ENCODE results near the gene CCR3. TPM values are rescaled to one million over a fixed set of nuclear protein-coding genes. Genes with fewer than 3 reads are reported as not detected.
A peak's percentile ranks its signal among the peaks of the same experiment; 100 is the strongest.

CCR3 gene
- 0.33 TPM for total RNA-seq
- polyA plus RNA-seq = 0.27 TPM
- long read RNA-seq, donor 1 = 0 reads
- long read RNA-seq, donor 2 = 0 reads
- long read RNA-seq, donor 3 = 0 reads
- long read RNA-seq, donor 4 = 0 reads
- long read RNA-seq, donor 5 = 0 reads
- long read RNA-seq, donor 6 = 0 reads
- long read RNA-seq, donor 7 = 0 reads
- long read RNA-seq, donor 8 = 0 reads
- long read RNA-seq, donor 9 = 0 reads
- long read RNA-seq, donor 10 = 0 reads

DNA sequence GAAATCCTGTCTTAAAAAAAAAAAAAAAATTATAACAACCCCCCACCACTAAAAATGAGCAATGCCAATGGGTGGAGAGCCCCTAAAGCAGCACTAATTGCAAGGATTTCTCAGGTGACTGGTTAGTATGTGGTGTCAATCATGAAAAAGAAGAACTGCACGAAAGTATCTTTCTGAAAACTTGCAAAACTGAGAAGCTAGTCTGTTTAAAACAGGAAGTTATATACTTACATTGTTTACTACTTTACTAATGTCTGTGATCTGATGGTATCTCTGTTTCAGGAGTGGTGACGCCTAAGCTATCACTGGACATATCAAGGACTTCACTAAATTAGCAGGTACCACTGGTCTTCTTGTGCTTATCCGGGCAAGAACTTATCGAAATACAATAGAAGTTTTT lies at the start of gene CCR3:
TSS of gene CCR3 (plus strand) at position 341 of the 400 bp plus-strand sequence. CDS start 22,699 bp downstream, outside the sequence.
- Histone ChIP-seq H3K27ac (ENCODE audit: low read depth in 1 of 2, low read length in 1 of 2) (no peak within 1 kb of the TSS), H3K36me3 (ENCODE audit: control insufficient read depth in 2 of 2, insufficient read depth in 2 of 2, low read length in 1 of 2) (no peaks in the 10 kb centered on the region), H3K27me3 (ENCODE audit: control insufficient read depth in 2 of 2, insufficient read depth in 1 of 2, low read length in 1 of 2) (no peaks in the 10 kb centered on the region), H3K4me3 (ENCODE audit: low read length in 2 of 2) (no peak within 1 kb of the TSS), H3K4me1 (ENCODE audit: control insufficient read depth in 2 of 2, insufficient read depth in 2 of 2, low read length in 2 of 2) (peaks cover 0 to 13% of the 10 kb centered on the region in 2 donors), H3K9me3 (ENCODE audit: control insufficient read depth in 2 of 2, insufficient read depth in 1 of 2, low read length in 1 of 2) (no peaks in the 10 kb centered on the region)
- WGBS = 72% methylated on average over 4 of the region's 4 CpGs
- DNase-seq (ENCODE audit: low read depth in 6 of 9, low spot score in 9 of 9) = peak in 2 of 9 donors; percentile 2 to 22

DNA sequence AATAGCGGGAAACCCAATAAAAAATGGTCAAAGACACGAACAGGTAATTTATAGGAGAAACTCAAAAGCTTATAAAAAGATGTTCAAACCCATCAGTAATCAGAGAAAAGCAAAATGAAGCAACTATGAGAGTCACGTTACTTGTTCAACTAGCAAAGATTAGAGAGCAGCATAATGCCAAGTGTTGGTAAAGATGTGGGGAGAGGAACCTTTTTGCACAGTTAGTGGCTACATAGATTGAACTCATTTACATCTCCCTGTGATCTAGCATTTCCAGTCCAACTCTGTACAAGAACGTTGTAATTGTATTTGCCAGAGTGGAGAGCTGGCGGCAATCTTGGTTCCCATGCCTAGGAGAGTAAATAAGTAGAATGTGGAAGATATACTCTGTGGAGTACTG lies 49.3 kb upstream of the CCR3 start:
- WGBS = 87% methylated on average over 5 of the region's 5 CpGs
- Histone ChIP-seq H3K9me3 (ENCODE audit: control insufficient read depth in 2 of 2, insufficient read depth in 1 of 2, low read length in 1 of 2) (peaks cover 1 to 4% of the 10 kb centered on the region in 2 donors), H3K27me3 (ENCODE audit: control insufficient read depth in 2 of 2, insufficient read depth in 1 of 2, low read length in 1 of 2) (no peaks in the 10 kb centered on the region), H3K4me3 (ENCODE audit: low read length in 2 of 2) (no peak overlapping the region), H3K4me1 (ENCODE audit: control insufficient read depth in 2 of 2, insufficient read depth in 2 of 2, low read length in 2 of 2) (no peaks in the 10 kb centered on the region), H3K36me3 (ENCODE audit: control insufficient read depth in 2 of 2, insufficient read depth in 2 of 2, low read length in 1 of 2) (no peaks in the 10 kb centered on the region), H3K27ac (ENCODE audit: low read depth in 1 of 2, low read length in 1 of 2) (no peak overlapping the region)
- no peak for DNase-seq (ENCODE audit: low read depth in 6 of 9, low spot score in 9 of 9)

DNA sequence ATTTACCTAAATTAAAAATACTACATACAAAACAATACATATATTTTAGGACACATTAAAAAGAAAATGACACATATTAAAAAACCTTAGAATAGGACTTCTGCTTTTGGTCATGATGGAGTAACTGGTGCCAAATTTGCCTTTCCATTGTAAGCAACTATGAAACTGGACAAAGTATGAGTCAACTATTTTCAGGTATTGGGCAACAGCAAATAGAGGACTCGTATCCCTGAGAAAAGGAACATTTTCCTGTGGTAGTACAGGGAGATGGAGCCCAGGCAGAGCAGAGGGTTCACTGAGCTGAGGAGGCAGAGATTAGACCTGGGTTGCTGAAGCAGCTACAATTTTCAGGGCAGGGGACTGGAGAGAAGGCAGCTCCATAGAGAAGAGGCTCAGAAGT lies 48.8 kb upstream of the CCR3 start:
- WGBS = 95% methylated on average over 1 of the region's 1 CpG
- H3K27ac ChIP-seq (ENCODE audit: low read depth in 1 of 2, low read length in 1 of 2) = no peak overlapping the region

DNA sequence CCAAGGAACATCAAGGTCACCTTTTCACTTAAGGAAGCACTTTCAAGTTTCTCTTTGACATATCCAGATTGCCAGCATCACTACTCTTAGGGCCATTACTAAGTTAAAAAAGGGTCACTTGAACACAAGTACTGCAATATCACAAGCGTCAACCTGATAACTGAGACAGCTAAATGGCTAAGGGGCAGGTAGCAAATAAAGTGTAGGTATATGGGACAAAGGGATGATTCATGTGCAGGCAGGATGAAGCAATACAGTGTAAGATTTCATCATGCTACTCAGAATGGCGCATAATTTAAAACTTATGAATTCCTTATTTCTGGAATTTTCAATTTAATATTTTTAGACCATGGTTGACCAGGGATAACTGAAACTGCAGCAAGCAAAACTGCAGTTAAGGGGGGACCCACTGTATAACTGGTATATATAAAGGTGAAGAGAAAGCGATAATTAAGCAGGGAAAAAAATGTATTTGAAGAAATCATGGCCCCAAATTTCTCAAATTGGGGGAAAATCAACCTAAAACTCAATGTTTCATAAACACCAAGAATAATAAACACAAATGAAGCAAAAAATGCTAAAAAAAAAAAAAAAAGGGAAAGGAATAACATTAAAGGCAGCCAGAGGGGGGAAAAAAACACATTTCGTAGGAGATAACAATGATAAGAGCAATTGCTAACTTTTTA lies 47.2 kb upstream of the CCR3 start:
- 98% methylated on average over 4 of the region's 4 CpGs for WGBS
- H3K27ac ChIP-seq (ENCODE audit: low read depth in 1 of 2, low read length in 1 of 2) = no peak overlapping the region
- no peak overlapping the region for H3K4me3 ChIP-seq (ENCODE audit: low read length in 2 of 2)
- no peak for DNase-seq (ENCODE audit: low read depth in 6 of 9, low spot score in 9 of 9)
- H3K9me3 ChIP-seq (ENCODE audit: control insufficient read depth in 2 of 2, insufficient read depth in 1 of 2, low read length in 1 of 2) = peaks cover 1 to 4% of the 10 kb centered on the region in 2 donors
- H3K27me3 ChIP-seq (ENCODE audit: control insufficient read depth in 2 of 2, insufficient read depth in 1 of 2, low read length in 1 of 2) = no peaks in the 10 kb centered on the region
- H3K36me3 ChIP-seq (ENCODE audit: control insufficient read depth in 2 of 2, insufficient read depth in 2 of 2, low read length in 1 of 2) = no peaks in the 10 kb centered on the region
- no peaks in the 10 kb centered on the region for H3K4me1 ChIP-seq (ENCODE audit: control insufficient read depth in 2 of 2, insufficient read depth in 2 of 2, low read length in 2 of 2)

More for the DNA sequence above, 48.8 kb upstream of the CCR3 start:
- Histone ChIP-seq H3K4me1 (ENCODE audit: control insufficient read depth in 2 of 2, insufficient read depth in 2 of 2, low read length in 2 of 2) (no peaks in the 10 kb centered on the region), H3K27me3 (ENCODE audit: control insufficient read depth in 2 of 2, insufficient read depth in 1 of 2, low read length in 1 of 2) (no peaks in the 10 kb centered on the region), H3K4me3 (ENCODE audit: low read length in 2 of 2) (no peak overlapping the region), H3K9me3 (ENCODE audit: control insufficient read depth in 2 of 2, insufficient read depth in 1 of 2, low read length in 1 of 2) (peaks cover 1 to 4% of the 10 kb centered on the region in 2 donors), H3K36me3 (ENCODE audit: control insufficient read depth in 2 of 2, insufficient read depth in 2 of 2, low read length in 1 of 2) (no peaks in the 10 kb centered on the region)
- DNase-seq (ENCODE audit: low read depth in 6 of 9, low spot score in 9 of 9) = no peak

DNA sequence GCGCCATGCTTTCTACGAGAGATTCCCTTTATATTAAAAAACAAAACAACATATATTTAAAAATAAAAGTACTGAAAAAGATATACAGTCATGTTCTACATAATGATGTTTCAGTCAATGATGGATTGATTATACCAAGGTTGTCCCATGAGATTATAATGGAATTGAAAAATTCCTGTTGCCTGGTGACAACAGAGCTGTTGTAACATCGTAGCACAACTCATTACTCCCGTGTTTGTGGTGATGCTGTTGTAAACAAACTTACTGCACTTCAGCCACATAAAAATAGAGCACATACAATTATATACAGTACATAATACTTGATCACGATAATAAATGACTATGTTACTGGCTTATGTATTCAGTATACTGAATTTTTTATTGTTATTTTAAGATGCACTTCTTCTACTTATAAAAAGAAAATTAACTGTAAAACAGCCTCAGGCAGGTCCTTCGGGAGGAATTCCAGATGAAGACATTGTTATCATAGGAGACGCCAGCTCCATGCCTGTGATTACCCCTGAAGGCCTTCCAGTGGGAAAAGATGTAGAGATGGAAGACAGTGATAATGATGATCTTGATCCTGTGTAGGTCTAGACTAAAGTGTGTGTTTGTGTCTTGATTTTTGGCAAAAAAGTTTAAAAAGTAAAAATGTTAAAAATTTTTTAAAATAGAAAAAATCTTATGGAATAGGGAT lies 45.9 kb upstream of the CCR3 start:
- H3K9me3 ChIP-seq (ENCODE audit: control insufficient read depth in 2 of 2, insufficient read depth in 1 of 2, low read length in 1 of 2) = peaks cover 1 to 4% of the 10 kb centered on the region in 2 donors
- 98% methylated on average over 7 of the region's 7 CpGs for WGBS
- H3K27ac ChIP-seq (ENCODE audit: low read depth in 1 of 2, low read length in 1 of 2) = no peak overlapping the region
- H3K4me1 ChIP-seq (ENCODE audit: control insufficient read depth in 2 of 2, insufficient read depth in 2 of 2, low read length in 2 of 2) = no peaks in the 10 kb centered on the region
- H3K4me3 ChIP-seq (ENCODE audit: low read length in 2 of 2) = no peak overlapping the region
- H3K36me3 ChIP-seq (ENCODE audit: control insufficient read depth in 2 of 2, insufficient read depth in 2 of 2, low read length in 1 of 2) = no peaks in the 10 kb centered on the region
- no peak for DNase-seq (ENCODE audit: low read depth in 6 of 9, low spot score in 9 of 9)
- no peaks in the 10 kb centered on the region for H3K27me3 ChIP-seq (ENCODE audit: control insufficient read depth in 2 of 2, insufficient read depth in 1 of 2, low read length in 1 of 2)

DNA sequence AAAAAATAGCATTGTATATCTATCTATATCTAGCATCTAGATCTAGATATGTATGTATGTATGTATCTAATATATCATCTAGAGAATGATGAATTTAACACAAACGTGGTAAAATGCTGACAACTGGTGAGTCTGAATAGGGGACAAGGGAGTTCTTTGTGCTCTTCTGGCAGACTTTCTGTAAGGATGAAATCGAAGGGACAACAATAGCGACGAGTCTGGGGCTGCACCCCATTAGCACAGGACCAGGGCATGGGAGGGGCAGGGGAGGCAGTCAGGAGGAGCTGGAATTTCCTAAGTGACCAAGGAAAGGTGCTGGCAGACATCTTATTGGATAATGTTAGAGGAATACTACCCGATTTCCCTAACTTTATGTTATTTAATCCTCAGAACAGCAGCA lies 42.0 kb upstream of the CCR3 start:
- Histone ChIP-seq H3K4me1 (ENCODE audit: control insufficient read depth in 2 of 2, insufficient read depth in 2 of 2, low read length in 2 of 2) (peaks cover 0 to 5% of the 10 kb centered on the region in 2 donors), H3K27ac (ENCODE audit: low read depth in 1 of 2, low read length in 1 of 2) (no peak overlapping the region), H3K9me3 (ENCODE audit: control insufficient read depth in 2 of 2, insufficient read depth in 1 of 2, low read length in 1 of 2) (peaks cover 0 to 6% of the 10 kb centered on the region in 2 donors), H3K36me3 (ENCODE audit: control insufficient read depth in 2 of 2, insufficient read depth in 2 of 2, low read length in 1 of 2) (no peaks in the 10 kb centered on the region), H3K27me3 (ENCODE audit: control insufficient read depth in 2 of 2, insufficient read depth in 1 of 2, low read length in 1 of 2) (no peaks in the 10 kb centered on the region), H3K4me3 (ENCODE audit: low read length in 2 of 2) (no peak overlapping the region)
- WGBS = 94% methylated on average over 5 of the region's 5 CpGs
- DNase-seq (ENCODE audit: low read depth in 6 of 9, low spot score in 9 of 9) = no peak

DNA sequence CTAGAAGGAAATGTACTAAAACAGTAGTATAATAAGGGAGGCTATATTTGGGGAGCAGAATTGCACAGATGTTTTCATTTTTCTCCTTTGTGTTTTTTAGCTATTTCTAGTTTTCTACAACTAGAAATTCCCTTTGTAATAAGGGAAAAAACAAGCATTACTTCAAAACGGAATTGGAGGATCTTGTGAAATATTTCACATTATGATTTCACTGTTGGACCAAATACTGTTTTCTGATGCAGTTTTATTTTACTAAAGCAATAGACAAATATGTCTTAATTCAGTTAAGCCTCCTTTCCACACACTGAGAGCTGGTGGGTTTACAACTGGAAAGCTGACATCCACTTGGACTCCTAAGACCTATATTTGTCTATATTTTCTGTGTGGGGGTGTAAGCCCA lies 41.5 kb upstream of the CCR3 start:
- no peak for DNase-seq (ENCODE audit: low read depth in 6 of 9, low spot score in 9 of 9)
- Histone ChIP-seq H3K9me3 (ENCODE audit: control insufficient read depth in 2 of 2, insufficient read depth in 1 of 2, low read length in 1 of 2) (peaks cover 0 to 6% of the 10 kb centered on the region in 2 donors), H3K4me1 (ENCODE audit: control insufficient read depth in 2 of 2, insufficient read depth in 2 of 2, low read length in 2 of 2) (peaks cover 0 to 11% of the 10 kb centered on the region in 2 donors), H3K27ac (ENCODE audit: low read depth in 1 of 2, low read length in 1 of 2) (no peak overlapping the region), H3K36me3 (ENCODE audit: control insufficient read depth in 2 of 2, insufficient read depth in 2 of 2, low read length in 1 of 2) (no peaks in the 10 kb centered on the region), H3K27me3 (ENCODE audit: control insufficient read depth in 2 of 2, insufficient read depth in 1 of 2, low read length in 1 of 2) (no peaks in the 10 kb centered on the region), H3K4me3 (ENCODE audit: low read length in 2 of 2) (no peak overlapping the region)
- WGBS = 96% methylated on average over 1 of the region's 1 CpG

DNA sequence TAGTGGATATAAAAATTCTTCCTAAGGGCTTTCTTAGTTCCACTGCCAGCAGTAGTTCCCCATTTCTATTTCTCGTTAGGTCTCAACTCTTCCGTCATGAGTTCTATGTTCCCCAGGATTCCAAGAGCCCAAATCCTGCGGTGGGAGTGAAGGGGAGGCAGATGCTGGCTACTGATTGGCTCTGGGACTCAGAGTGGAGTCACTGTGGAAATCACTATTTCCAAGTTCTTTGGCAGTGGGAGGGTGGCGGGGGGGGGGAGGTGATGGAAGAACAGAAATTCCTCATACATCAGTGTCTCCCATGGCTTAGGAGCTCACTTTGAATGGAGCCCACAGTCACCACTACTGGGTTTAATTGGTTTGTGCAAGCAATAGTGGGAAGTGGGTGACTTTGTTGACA lies 39.7 kb upstream of the CCR3 start:
- Histone ChIP-seq H3K27ac (ENCODE audit: low read depth in 1 of 2, low read length in 1 of 2) (no peak overlapping the region), H3K4me1 (ENCODE audit: control insufficient read depth in 2 of 2, insufficient read depth in 2 of 2, low read length in 2 of 2) (peaks cover 0 to 26% of the 10 kb centered on the region in 2 donors), H3K27me3 (ENCODE audit: control insufficient read depth in 2 of 2, insufficient read depth in 1 of 2, low read length in 1 of 2) (no peaks in the 10 kb centered on the region), H3K36me3 (ENCODE audit: control insufficient read depth in 2 of 2, insufficient read depth in 2 of 2, low read length in 1 of 2) (no peaks in the 10 kb centered on the region), H3K4me3 (ENCODE audit: low read length in 2 of 2) (no peak overlapping the region), H3K9me3 (ENCODE audit: control insufficient read depth in 2 of 2, insufficient read depth in 1 of 2, low read length in 1 of 2) (peaks cover 0 to 6% of the 10 kb centered on the region in 2 donors)
- WGBS = 84% methylated on average over 4 of the region's 4 CpGs
- DNase-seq (ENCODE audit: low read depth in 6 of 9, low spot score in 9 of 9) = no peak

DNA sequence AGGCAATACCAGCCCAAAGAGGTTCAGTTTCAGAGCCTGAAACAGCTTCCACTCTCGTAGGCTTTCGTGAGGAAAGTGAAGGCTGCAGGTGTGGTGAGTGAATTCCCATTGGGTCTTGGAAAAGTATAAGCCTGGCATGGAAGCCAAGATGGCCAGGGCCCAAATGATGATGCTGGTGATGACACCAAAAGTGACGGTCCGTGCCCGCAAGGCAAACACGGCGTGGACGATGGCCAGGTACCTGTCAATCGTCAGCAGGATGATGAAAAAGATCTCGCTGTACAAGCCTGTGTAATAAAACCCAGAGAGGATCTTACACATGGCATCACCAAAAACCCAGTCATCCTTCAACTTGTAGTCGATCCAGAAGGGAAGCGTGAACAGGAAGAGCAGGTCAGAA lies 38.6 kb upstream of the CCR3 start:
- 98% methylated on average over 12 of the region's 12 CpGs for WGBS
- H3K27me3 ChIP-seq (ENCODE audit: control insufficient read depth in 2 of 2, insufficient read depth in 1 of 2, low read length in 1 of 2) = no peaks in the 10 kb centered on the region
- peaks cover 7 to 37% of the 10 kb centered on the region in 2 donors for H3K4me1 ChIP-seq (ENCODE audit: control insufficient read depth in 2 of 2, insufficient read depth in 2 of 2, low read length in 2 of 2)
- H3K9me3 ChIP-seq (ENCODE audit: control insufficient read depth in 2 of 2, insufficient read depth in 1 of 2, low read length in 1 of 2) = peaks cover 0 to 6% of the 10 kb centered on the region in 2 donors
- no peak overlapping the region for H3K27ac ChIP-seq (ENCODE audit: low read depth in 1 of 2, low read length in 1 of 2)
- DNase-seq (ENCODE audit: low read depth in 6 of 9, low spot score in 9 of 9) = no peak
- no peak overlapping the region for H3K4me3 ChIP-seq (ENCODE audit: low read length in 2 of 2)
- H3K36me3 ChIP-seq (ENCODE audit: control insufficient read depth in 2 of 2, insufficient read depth in 2 of 2, low read length in 1 of 2) = no peaks in the 10 kb centered on the region

Measured in thymus (tissue), 14 donors.